ENCODE results near the gene CCNY. TPM values are rescaled to one million over a fixed set of nuclear protein-coding genes. Genes with fewer than 3 reads are reported as not detected.

CCNY gene
- total and polyA plus RNA-seq, 2 donors (not counting 1 experiment from before 2014, with no cell fraction given) = 34.1 to 64.9 TPM

DNA sequence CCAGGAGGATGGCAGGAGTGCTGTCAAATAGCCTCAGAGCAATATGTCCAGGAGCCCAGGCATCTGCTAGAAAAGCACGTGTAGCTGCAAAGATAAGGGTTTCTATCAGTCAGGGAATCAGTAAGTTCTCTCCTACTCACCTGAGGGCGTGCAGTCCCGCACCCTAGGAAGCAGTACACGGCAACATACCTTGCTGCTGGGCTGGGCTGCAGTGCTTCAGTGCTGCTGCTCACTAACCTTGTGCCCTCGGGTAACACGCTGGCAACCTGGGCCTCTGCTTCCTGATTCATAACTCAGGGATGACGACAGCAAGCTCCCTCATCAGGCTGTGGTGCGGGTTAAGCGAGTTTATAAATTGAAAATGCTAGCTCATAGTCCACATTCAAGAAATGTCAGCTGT, 29.5 kb upstream of the CCNY start:
- H3K4me2 ChIP-seq (replicated peaks; ENCODE audit: low read depth, low read length, poor library complexity, severe bottlenecking) = no peak overlapping the region
- POLR2A ChIA-PET = no interaction called here
- H3K27me3 ChIP-seq (replicated peaks in 1 of 4; ENCODE audit: control extremely low read depth in 1 of 4, control insufficient read depth in 3 of 4, insufficient read depth in 4 of 4, low read length in 3 of 4) = peaks cover 0 to 13% (median 4%) of the 10 kb centered on the region in 4 experiments
- Mint-ChIP-seq H3K4me1 (no peaks in the 10 kb centered on the region), H3K4me3 (no peak overlapping the region), H3K9me3 (ENCODE audit: insufficient read depth) (no peaks in the 10 kb centered on the region), H3K27ac (no peak overlapping the region), H3K27me3 (peaks cover 38% of the 10 kb centered on the region)
- WGBS (ENCODE audit: insufficient coverage) = 38% methylated on average over 6 of the region's 9 CpGs
- H3K4me1 ChIP-seq (ENCODE audit: control insufficient read depth in 2 of 2, insufficient read depth in 2 of 2, low read length in 2 of 2) = no peaks in the 10 kb centered on the region
- H3K4me3 ChIP-seq (ENCODE audit: control extremely low read depth in 1 of 5, extremely low read depth in 1 of 5, insufficient read depth in 1 of 5, low read depth in 2 of 5, low read length in 4 of 5) = no peak overlapping the region
- H4K20me1 ChIP-seq (ENCODE audit: control insufficient read depth, insufficient read depth, low read length, poor library complexity, severe bottlenecking) = no peaks in the 10 kb centered on the region
- H3K36me3 ChIP-seq (replicated peaks in 1 of 2; ENCODE audit: control extremely low read depth in 1 of 2, control insufficient read depth in 1 of 2, extremely low read depth in 1 of 2, insufficient read depth in 2 of 2, low read length in 1 of 2) = no peaks in the 10 kb centered on the region
- no peak for DNase-seq
- no peak overlapping the region for H2AFZ ChIP-seq (ENCODE audit: insufficient read depth, low read depth, low read length, poor library complexity, severe bottlenecking)
- no peak overlapping the region for H3K27ac ChIP-seq (ENCODE audit: low read length in 2 of 2)
- no peaks in the 10 kb centered on the region for H3K79me2 ChIP-seq (ENCODE audit: control insufficient read depth, insufficient read depth, low read length)
- no peak for TF ChIP-seq CTCF (IDR thresholded peaks at IDR 0.05)
- TF ChIP-seq EZH2 (IDR thresholded peaks at IDR 0.05; ENCODE audit: borderline replicate concordance, insufficient read depth, low read depth, low read length, poor library complexity, severe bottlenecking) = no peak
- H3K9ac ChIP-seq (ENCODE audit: low read length) = no peak overlapping the region
- CTCF ChIA-PET = no interaction called here
- no peak for ATAC-seq (ENCODE audit: low read depth)
- intact Hi-C loops (cut with micrococcal nuclease) = no loop called here
- H3K9me3 ChIP-seq (ENCODE audit: control extremely low read depth in 1 of 3, control insufficient read depth in 2 of 3, insufficient read depth in 1 of 3, low read length in 2 of 3) = no peaks in the 10 kb centered on the region

- CTCF ChIA-PET = interaction anchor here (1.0 kb wide), 1 partner anchor 14 kb away, joined by 3 read pairs; no protein-coding TSS in a partner anchor
- POLR2A ChIA-PET = no interaction called here
- no peaks in the 10 kb centered on the region for H3K79me2 ChIP-seq (ENCODE audit: control insufficient read depth, insufficient read depth, low read length)
- Mint-ChIP-seq H3K4me3 (no peak overlapping the region), H3K27ac (no peak overlapping the region), H3K27me3 (peaks cover 38% of the 10 kb centered on the region), H3K9me3 (ENCODE audit: insufficient read depth) (no peaks in the 10 kb centered on the region), H3K4me1 (no peaks in the 10 kb centered on the region)
- no peaks in the 10 kb centered on the region for H4K20me1 ChIP-seq (ENCODE audit: control insufficient read depth, insufficient read depth, low read length, poor library complexity, severe bottlenecking)
- no peak overlapping the region for H3K27ac ChIP-seq (ENCODE audit: low read length in 2 of 2)
- TF ChIP-seq EZH2 (IDR thresholded peaks at IDR 0.05; ENCODE audit: borderline replicate concordance, insufficient read depth, low read depth, low read length, poor library complexity, severe bottlenecking) = no peak
- no peak for TF ChIP-seq CTCF (IDR thresholded peaks at IDR 0.05)
- peaks cover 0 to 13% (median 4%) of the 10 kb centered on the region in 4 experiments for H3K27me3 ChIP-seq (replicated peaks in 1 of 4; ENCODE audit: control extremely low read depth in 1 of 4, control insufficient read depth in 3 of 4, insufficient read depth in 4 of 4, low read length in 3 of 4)
- intact Hi-C loops (cut with micrococcal nuclease) = no loop called here
- WGBS (ENCODE audit: insufficient coverage) = no CpG with 5 or more reads among the region's 10 CpGs
- H3K4me2 ChIP-seq (replicated peaks; ENCODE audit: low read depth, low read length, poor library complexity, severe bottlenecking) = no peak overlapping the region
- ATAC-seq (ENCODE audit: low read depth) (no peak), DNase-seq (no peak)
- no peaks in the 10 kb centered on the region for H3K4me1 ChIP-seq (ENCODE audit: control insufficient read depth in 2 of 2, insufficient read depth in 2 of 2, low read length in 2 of 2)
- H3K36me3 ChIP-seq (replicated peaks in 1 of 2; ENCODE audit: control extremely low read depth in 1 of 2, control insufficient read depth in 1 of 2, extremely low read depth in 1 of 2, insufficient read depth in 2 of 2, low read length in 1 of 2) = no peaks in the 10 kb centered on the region
- no peak overlapping the region for H3K4me3 ChIP-seq (ENCODE audit: control extremely low read depth in 1 of 5, extremely low read depth in 1 of 5, insufficient read depth in 1 of 5, low read depth in 2 of 5, low read length in 4 of 5)
- H2AFZ ChIP-seq (ENCODE audit: insufficient read depth, low read depth, low read length, poor library complexity, severe bottlenecking) = no peak overlapping the region
- no peak overlapping the region for H3K9ac ChIP-seq (ENCODE audit: low read length)
- H3K9me3 ChIP-seq (ENCODE audit: control extremely low read depth in 1 of 3, control insufficient read depth in 2 of 3, insufficient read depth in 1 of 3, low read length in 2 of 3) = no peaks in the 10 kb centered on the region
These were observed 29.0 kb upstream of the CCNY start for GRCh38 chr10:35307297-35307696.
